Activated CD4-positive, alpha-beta T cell treated with anti-CD3 and anti-CD28 coated beads, Interleukin-2, amount 50 U/mL, for 4 hours (primary cell): ENCODE results near the gene SETD9.

Experiments used
- DNase-seq, 2 experiments: peaks; one replicate each; pipeline ENCODE4 v3.0.0-alpha.2; 2020

Gene SETD9

GRCh38 chr5:56941981-56942380 is 32.6 kb downstream of the SETD9 start:
- DNase-seq, result no peak

DNA sequence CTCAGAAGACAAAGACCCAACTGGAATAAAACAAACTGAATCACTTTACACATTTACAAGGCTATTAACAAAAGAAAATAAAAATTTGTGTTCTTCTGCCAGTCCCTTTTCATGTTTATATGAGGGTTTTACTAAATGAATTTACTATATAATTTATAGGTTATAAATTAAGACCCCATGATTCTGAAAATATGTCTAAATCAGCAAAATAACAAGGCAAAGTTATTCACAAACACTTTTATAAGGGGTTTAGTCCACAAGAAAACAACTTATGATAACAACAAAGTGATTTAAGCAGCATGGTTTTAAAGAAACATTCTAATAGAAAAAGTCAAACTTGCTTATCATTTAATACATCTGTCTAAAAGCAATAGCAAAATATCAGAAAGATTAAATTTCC is 37.7 kb downstream of the SETD9 start:
- DNase-seq, result no peak

DNA sequence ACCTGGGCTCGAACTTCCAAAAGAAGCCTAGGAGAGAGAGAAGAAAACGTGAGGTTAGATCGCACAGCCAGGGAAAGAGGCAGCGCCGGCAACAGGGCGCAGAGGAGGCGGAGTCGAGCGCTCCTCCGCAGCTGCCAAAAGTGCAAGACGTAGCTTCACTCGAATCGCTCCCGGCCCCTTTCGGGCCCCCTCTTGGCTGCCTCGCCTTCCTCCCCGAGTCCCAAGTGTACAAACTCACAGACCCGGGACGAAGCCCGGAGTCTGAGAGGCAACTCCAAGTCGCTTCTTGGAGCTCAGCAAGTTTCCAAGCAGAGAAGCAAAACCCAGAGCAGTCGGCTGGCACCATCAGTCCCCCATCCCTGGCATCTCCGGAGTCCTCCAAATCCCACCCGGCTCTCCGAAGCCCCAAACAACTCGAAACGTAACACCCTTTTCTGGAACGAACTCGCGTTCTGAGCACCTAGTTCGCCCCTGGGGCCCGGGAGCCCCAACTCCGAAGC is 41.3 kb downstream of the SETD9 start:
- DNase-seq, result peak; percentile 36 to 43

DNA sequence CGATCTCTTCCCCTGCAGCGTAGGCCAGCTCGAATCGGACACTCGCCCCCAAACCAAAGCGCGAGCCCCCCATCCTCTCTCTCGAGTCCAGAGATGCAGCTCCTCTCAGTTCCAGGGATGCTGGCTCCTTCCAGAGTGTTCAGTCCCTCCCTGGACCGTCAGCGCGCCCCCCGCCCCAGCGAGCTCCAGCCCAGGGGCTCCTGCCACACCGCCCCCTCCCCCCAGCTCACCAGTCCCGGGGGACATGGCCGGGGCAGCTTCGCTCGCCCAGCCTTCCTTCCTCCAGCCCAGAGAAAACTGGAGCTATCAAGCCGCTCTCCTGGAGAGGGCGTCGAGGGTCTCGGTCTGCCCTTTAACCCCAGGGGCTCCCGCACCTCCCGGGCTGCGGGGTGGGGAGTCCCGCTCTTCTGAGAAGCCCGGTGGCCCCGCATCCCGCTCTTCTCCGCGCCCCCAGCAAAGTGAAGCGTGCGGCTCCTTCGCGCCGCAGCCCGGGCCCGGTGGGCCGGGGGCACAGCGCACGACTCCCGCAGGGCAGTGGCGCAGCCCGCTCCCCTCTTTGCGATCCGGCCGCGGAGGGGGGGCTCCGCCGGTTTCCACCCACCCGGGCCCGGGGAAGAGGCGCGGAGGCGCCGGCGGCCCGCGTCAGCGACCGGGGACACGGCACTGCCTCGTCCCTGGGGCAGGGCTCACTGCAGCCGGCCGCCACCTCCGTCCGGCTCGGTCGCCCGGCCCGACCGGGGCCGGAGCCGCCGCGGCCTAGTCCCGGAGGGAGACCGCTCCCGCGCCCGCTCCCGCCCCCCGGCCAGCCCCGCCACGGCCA is 41.9 kb downstream of the SETD9 start:
- DNase-seq, result peak; percentile 4

DNA sequence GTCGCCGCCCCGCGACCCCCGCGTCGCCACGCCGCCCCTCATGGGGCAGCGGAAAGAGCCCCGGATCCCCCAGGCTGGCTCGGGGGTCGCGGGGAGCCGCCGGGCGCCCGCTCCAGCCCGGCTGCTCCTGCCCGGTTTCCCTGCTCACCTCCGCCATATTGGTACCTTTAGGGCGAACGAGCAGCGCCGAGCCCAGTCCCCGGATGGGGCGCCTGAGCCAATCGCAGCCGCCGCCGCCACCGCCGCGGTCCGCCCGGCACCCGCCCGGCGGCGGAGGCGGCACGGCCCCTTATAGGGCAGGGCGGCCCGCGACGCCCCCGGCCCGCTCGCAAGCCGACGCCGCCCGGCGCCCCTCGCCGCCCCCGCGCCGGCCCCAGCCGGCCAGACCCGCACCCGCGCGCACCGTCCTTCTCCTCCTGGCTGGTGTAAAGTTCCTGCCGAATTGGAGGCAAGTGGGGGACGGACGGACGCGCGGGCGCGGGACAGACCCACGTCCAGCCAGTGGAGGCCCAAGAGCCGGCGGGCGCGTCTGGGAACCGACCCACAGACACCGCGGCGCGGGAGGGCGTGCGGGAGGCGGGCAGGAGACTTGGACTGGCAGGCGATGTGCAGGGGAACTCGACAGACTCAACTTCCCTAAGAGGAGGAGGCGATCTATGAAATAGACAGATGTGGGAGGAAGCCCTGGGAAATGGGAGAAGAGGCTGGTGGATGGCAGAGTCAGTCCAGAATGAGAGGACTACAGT is 42.7 kb downstream of the SETD9 start, which contains the start of gene MIER3:
Gene MIER3 (minus strand): TSS at position 178 of the 746 bp plus-strand sequence. CDS start 21 bp downstream, at position 157.
- peak; percentile 70 for DNase-seq

- no peak for DNase-seq
Observed at GRCh38 chr5:56954262-56954661, 44.9 kb downstream of the SETD9 start.

- DNase-seq, result no peak
Observed at GRCh38 chr5:56958595-56958994, 49.2 kb downstream of the SETD9 start.

GRCh38 chr5:56959326-56959725 is 49.9 kb downstream of the SETD9 start:
- no peak for DNase-seq

DNA sequence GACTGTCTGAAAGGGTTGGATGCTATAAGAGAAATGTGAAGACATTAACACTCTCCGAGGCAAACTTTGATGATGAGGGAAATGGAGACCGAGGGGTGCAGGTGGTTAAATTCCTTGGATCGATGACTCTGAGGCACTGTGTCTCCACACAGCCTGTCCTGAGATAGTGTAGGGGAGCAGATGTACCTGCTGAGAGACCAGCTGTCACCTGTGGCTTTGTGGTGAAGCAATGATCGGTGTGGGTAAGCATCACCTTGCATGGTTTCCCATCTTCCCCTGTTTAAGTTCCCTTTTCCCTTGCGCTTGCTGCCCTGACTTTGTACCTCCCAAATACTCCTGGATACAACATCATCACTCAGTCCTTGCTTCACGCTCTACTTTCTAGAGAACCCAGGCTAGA is 52.4 kb downstream of the SETD9 start:
- DNase-seq, result no peak

DNA sequence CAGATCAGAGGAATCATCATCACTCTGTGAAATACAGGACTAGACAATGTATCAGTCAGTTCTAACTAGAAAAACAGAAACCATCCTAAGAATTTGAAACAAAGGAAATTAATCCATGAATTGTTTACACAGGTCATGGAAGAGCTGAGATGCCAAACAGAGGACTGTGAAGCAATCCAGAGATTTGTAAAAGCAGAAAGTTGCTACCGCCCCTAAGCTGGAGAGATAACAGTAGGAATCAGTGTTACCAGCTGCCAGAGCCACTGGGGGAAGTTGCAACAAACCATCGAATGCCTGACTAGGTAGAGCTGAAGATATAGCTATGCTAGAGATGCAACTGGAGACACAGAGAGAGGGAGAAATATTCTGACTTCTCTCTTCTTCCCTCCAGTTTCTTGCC is 52.9 kb downstream of the SETD9 start:
- no peak for DNase-seq

DNA sequence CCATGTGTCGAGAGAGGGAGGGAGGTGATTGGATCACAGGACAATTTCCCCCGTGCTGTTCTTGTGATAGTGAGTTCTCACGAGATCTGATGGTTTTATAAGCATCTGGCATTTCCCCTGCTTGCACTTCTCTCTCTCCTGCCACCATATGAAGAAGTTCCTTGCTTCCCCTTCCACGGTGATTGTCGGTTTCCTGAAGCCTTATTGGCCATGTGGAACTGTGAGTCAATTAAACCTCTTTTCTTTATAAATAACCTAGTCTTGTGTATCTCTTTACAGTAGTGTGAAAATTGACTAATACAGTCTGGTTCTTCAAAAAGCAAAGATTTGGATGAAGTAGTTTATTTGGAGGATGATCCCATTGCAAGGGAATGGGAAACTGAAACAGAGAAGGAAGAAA is 53.9 kb downstream of the SETD9 start:
- no peak for DNase-seq

DNA sequence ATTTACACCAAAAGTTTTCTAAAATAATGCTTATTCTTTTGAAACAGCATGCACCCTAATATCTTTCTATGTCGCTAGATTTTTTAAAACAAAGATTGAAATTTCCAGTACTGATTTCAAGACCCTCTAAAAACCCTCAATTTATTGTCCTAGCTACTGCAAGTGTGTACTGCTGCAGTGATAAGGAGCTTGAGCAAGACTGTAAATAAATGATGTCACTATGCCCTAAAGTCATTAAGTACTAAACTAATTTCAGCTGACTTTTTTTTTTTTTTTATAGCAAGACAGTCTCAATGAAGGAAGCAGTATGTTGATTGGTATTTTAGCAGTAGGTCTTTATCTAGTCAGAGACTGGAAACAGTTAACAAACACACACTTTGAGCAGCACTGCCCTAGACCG is 54.8 kb downstream of the SETD9 start:
- DNase-seq, result no peak
